ENCODE results near the gene PI16. TPM values are rescaled to one million over a fixed set of nuclear protein-coding genes. Genes with fewer than 3 reads are reported as not detected.

The PI16 gene
- total RNA-seq, 2 experiments from 2014 or later, result 0.30 TPM; not detected in 1

GRCh38 chr6:36956446-36956820 lies 1.9 kb downstream of the PI16 start:
- no peak for TF ChIP-seq EZH2phosphoT487 (IDR thresholded peaks at IDR 0.05; ENCODE audit: borderline replicate concordance, low read depth, low read length)
- TF ChIP-seq CTCF (conservative IDR thresholded peaks at IDR 0.05; ENCODE audit: low read length), result no peak
- intact Hi-C loops (cut with micrococcal nuclease; ENCODE audit: unreplicated experiment), result no loop called here
- H3K9me2 ChIP-seq (ENCODE audit: insufficient read depth, low read length), result no peaks in the 10 kb centered on the region
- no peak overlapping the region for H3K4me3 ChIP-seq (ENCODE audit: low read depth, low read length, poor library complexity, severe bottlenecking)
- no peak overlapping the region for H2AFZ ChIP-seq (ENCODE audit: low read length)
- H3K4me2 ChIP-seq (ENCODE audit: low read length), result no peak overlapping the region
- peaks cover 20% of the 10 kb centered on the region for H3K4me1 ChIP-seq (ENCODE audit: insufficient read depth, low read length, poor library complexity, severe bottlenecking)
- no peaks in the 10 kb centered on the region for H4K20me1 ChIP-seq (ENCODE audit: insufficient read depth, low read length)
- BruUV-seq (replicated peaks), result no TSS peak
- no peak overlapping the region for H3K27ac ChIP-seq (ENCODE audit: low read depth, low read length, poor library complexity, severe bottlenecking)
- no peaks in the 10 kb centered on the region for H3K36me3 ChIP-seq (ENCODE audit: insufficient read depth, low read length)
- H3K79me2 ChIP-seq (ENCODE audit: insufficient read depth, low read depth, low read length), result no peaks in the 10 kb centered on the region
- CTCF ChIA-PET (ENCODE audit: unreplicated experiment), result no interaction called here
- DNase-seq (ENCODE audit: low spot score), result no peak
- H3K9me3 ChIP-seq (ENCODE audit: low read length), result no peaks in the 10 kb centered on the region
- POLR2A ChIA-PET, result interaction anchor here (0.5 to 0.9 kb wide), 4 partner anchors 30 to 211 kb away, joined by 3 read pairs; partner anchors contain the start of gene MTCH1

- no TSS peak for BruUV-seq (replicated peaks)
- Histone ChIP-seq H3K9me3 (ENCODE audit: low read length) (no peaks in the 10 kb centered on the region), H3K27ac (ENCODE audit: low read depth, low read length, poor library complexity, severe bottlenecking) (no peak overlapping the region), H3K36me3 (ENCODE audit: insufficient read depth, low read length) (no peaks in the 10 kb centered on the region), H3K9me2 (ENCODE audit: insufficient read depth, low read length) (no peaks in the 10 kb centered on the region), H4K20me1 (ENCODE audit: insufficient read depth, low read length) (no peaks in the 10 kb centered on the region), H2AFZ (ENCODE audit: low read length) (no peak overlapping the region), H3K4me3 (ENCODE audit: low read depth, low read length, poor library complexity, severe bottlenecking) (no peak overlapping the region), H3K79me2 (ENCODE audit: insufficient read depth, low read depth, low read length) (no peaks in the 10 kb centered on the region), H3K4me1 (ENCODE audit: insufficient read depth, low read length, poor library complexity, severe bottlenecking) (peaks cover 23% of the 10 kb centered on the region), H3K4me2 (ENCODE audit: low read length) (no peak overlapping the region)
- no peak for DNase-seq (ENCODE audit: low spot score)
- POLR2A ChIA-PET, result no interaction called here
- intact Hi-C loops (cut with micrococcal nuclease; ENCODE audit: unreplicated experiment), result no loop called here
- CTCF ChIA-PET (ENCODE audit: unreplicated experiment), result no interaction called here
- TF ChIP-seq CTCF (conservative IDR thresholded peaks at IDR 0.05; ENCODE audit: low read length) (no peak), EZH2phosphoT487 (IDR thresholded peaks at IDR 0.05; ENCODE audit: borderline replicate concordance, low read depth, low read length) (no peak)
These were observed 3.3 kb downstream of the PI16 start for GRCh38 chr6:36957773-36958271.

GRCh38 chr6:36958775-36959554 lies 4.4 kb downstream of the PI16 start:
- Histone ChIP-seq H4K20me1 (ENCODE audit: insufficient read depth, low read length) (no peaks in the 10 kb centered on the region), H3K27ac (ENCODE audit: low read depth, low read length, poor library complexity, severe bottlenecking) (no peak overlapping the region), H3K79me2 (ENCODE audit: insufficient read depth, low read depth, low read length) (no peaks in the 10 kb centered on the region), H3K36me3 (ENCODE audit: insufficient read depth, low read length) (no peaks in the 10 kb centered on the region), H3K9me3 (ENCODE audit: low read length) (no peaks in the 10 kb centered on the region), H3K4me1 (ENCODE audit: insufficient read depth, low read length, poor library complexity, severe bottlenecking) (peaks cover 34% of the 10 kb centered on the region), H3K9me2 (ENCODE audit: insufficient read depth, low read length) (no peaks in the 10 kb centered on the region), H3K4me3 (ENCODE audit: low read depth, low read length, poor library complexity, severe bottlenecking) (no peak overlapping the region), H2AFZ (ENCODE audit: low read length) (no peak overlapping the region), H3K4me2 (ENCODE audit: low read length) (no peak overlapping the region)
- DNase-seq (ENCODE audit: low spot score), result no peak
- TF ChIP-seq CTCF (conservative IDR thresholded peaks at IDR 0.05; ENCODE audit: low read length) (no peak), EZH2phosphoT487 (IDR thresholded peaks at IDR 0.05; ENCODE audit: borderline replicate concordance, low read depth, low read length) (no peak)
- BruUV-seq (replicated peaks), result no TSS peak
- intact Hi-C loops (cut with micrococcal nuclease; ENCODE audit: unreplicated experiment), result no loop called here
- POLR2A ChIA-PET, result no interaction called here
- CTCF ChIA-PET (ENCODE audit: unreplicated experiment), result no interaction called here

Measured in OCI-LY7 (cell line).